Mucosa of descending colon (tissue), 3 donors: ENCODE data around the gene TMEM233. TPM values are rescaled to one million over a fixed set of nuclear protein-coding genes. Genes with fewer than 3 reads are reported as not detected.

Experiments used
- ATAC-seq: fragments of 200-7000 bp; cut with Tn5 transposase; one replicate; pipeline ENCODE4 v1.9.1; 2020; ENCODE audit warnings: mild to moderate bottlenecking, moderate library complexity
- DNase-seq, 3 donors: peaks; one replicate each; pipeline ENCODE4 v3.0.0-alpha.2; 2020
- H3K36me3 ChIP-seq: fragments of 200-600 bp; one replicate; pipeline ENCODE4 v1.8.0; 2021; ENCODE audit warnings: low read depth, mild to moderate bottlenecking
- H3K4me1 ChIP-seq: fragments of 200-600 bp; one replicate; pipeline ENCODE4 v1.8.0; 2021; ENCODE audit warnings: low read depth, mild to moderate bottlenecking
- H3K4me3 ChIP-seq: fragments of 200-600 bp; one replicate; pipeline ENCODE4 v1.8.0; 2021; ENCODE audit warnings: mild to moderate bottlenecking
- H3K9me3 ChIP-seq: fragments of 200-600 bp; one replicate; pipeline ENCODE4 v1.8.0; 2021; ENCODE audit warnings: mild to moderate bottlenecking
- intact Hi-C, 2 donors: fragments of 100-400 bp; cut with DNase I in 1 of 2; cut with micrococcal nuclease in 1 of 2; formaldehyde crosslinking; loops; one replicate each; pipeline versions ENCODE4 v1.11.0 to v1.11.1; 2022; cut with DNase I, micrococcal nuclease
- total RNA-seq, 3 donors: library from RNA; stranded (reverse); fragmentation: NEBNext Ultra II Directional in 2 of 3; extraction: Animal tissue kit (Norgen Biotek cat#: 25700) in 2 of 3; gene quantifications; one replicate each; pipeline versions ENCODE4 v1.2.1 to v1.2.4, GENCODE V29; 2021 to 2023
- TF ChIP-seq, protein P1 (sequence below): fragments of 200-600 bp; IDR thresholded peaks from one replicate; pipeline ENCODE4 v1.8.0; 2022; ENCODE audit warnings: antibody characterized with exemption, mild to moderate bottlenecking
- donor health status: DM: no; HTN: no; CAD: no; lungs with moderate emphysema.
- donor health status: DM: no; HTN: no; CAD: no.
- donor health status: DM: no; HTN: yes; CAD: no.

The TMEM233 gene
- total RNA-seq, 3 donors from 2014 or later = 0.27 to 0.63 TPM; not detected in 1

DNA sequence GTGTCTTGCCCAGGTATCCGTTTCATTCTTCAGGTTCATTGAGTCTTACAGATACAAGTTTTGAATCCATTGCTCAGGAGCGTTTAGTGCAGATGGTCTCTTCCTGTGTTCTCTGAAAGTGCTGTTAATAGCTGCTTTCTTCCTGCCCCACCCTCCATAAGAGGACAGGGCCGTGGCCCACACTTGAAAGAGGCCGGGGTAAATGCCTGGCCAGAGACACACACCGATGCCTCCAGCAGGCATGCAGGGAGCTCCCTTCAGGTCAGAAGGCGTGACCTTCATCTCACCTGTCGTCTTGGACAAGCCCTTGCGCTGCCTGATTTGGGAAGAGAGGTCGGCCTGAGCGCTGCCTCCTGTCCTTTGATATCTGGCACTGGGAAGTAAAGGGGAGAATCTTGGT, 85.9 kb downstream of the TMEM233 start:
- intact Hi-C loops = no loop called here
- H3K4me1 ChIP-seq = peaks cover 50% of the 10 kb centered on the region

DNA sequence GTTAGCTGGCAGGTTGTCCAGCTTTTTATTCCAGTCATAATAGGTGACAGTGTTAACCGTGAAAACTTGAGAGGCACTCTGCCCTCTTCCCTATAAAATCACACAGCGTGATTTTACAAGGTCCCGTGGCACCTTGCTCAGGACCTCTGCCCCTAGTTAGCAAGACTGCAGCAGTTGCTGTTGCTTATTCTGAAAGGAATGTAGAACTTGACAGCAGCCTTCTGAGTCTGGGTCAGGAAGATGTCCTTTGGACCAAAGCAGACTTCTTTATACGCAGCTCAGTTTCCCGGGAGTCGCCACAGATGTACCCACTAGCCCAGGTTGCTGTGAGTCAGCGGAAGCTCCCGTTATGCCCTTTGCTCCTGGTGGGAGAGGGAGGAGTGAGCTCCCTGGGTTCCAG, 87.5 kb downstream of the TMEM233 start:
- DNase-seq (no peak), ATAC-seq (peak; percentile 57)
- Histone ChIP-seq H3K9me3 (no peaks in the 10 kb centered on the region), H3K4me1 (peaks cover 50% of the 10 kb centered on the region), H3K36me3 (no peaks in the 10 kb centered on the region), H3K4me3 (no peak overlapping the region)
- intact Hi-C loops = no loop called here
- TF ChIP-seq, protein P1, sequence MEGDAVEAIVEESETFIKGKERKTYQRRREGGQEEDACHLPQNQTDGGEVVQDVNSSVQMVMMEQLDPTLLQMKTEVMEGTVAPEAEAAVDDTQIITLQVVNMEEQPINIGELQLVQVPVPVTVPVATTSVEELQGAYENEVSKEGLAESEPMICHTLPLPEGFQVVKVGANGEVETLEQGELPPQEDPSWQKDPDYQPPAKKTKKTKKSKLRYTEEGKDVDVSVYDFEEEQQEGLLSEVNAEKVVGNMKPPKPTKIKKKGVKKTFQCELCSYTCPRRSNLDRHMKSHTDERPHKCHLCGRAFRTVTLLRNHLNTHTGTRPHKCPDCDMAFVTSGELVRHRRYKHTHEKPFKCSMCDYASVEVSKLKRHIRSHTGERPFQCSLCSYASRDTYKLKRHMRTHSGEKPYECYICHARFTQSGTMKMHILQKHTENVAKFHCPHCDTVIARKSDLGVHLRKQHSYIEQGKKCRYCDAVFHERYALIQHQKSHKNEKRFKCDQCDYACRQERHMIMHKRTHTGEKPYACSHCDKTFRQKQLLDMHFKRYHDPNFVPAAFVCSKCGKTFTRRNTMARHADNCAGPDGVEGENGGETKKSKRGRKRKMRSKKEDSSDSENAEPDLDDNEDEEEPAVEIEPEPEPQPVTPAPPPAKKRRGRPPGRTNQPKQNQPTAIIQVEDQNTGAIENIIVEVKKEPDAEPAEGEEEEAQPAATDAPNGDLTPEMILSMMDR = no peak

More for the DNA sequence above, 85.9 kb downstream of the TMEM233 start:
- DNase-seq (peak in 1 of 3 donors; percentile 58), ATAC-seq (peak; percentile 49)
- Histone ChIP-seq H3K36me3 (no peaks in the 10 kb centered on the region), H3K9me3 (no peaks in the 10 kb centered on the region), H3K4me3 (no peak overlapping the region)
- TF ChIP-seq, protein P1 = no peak

DNA sequence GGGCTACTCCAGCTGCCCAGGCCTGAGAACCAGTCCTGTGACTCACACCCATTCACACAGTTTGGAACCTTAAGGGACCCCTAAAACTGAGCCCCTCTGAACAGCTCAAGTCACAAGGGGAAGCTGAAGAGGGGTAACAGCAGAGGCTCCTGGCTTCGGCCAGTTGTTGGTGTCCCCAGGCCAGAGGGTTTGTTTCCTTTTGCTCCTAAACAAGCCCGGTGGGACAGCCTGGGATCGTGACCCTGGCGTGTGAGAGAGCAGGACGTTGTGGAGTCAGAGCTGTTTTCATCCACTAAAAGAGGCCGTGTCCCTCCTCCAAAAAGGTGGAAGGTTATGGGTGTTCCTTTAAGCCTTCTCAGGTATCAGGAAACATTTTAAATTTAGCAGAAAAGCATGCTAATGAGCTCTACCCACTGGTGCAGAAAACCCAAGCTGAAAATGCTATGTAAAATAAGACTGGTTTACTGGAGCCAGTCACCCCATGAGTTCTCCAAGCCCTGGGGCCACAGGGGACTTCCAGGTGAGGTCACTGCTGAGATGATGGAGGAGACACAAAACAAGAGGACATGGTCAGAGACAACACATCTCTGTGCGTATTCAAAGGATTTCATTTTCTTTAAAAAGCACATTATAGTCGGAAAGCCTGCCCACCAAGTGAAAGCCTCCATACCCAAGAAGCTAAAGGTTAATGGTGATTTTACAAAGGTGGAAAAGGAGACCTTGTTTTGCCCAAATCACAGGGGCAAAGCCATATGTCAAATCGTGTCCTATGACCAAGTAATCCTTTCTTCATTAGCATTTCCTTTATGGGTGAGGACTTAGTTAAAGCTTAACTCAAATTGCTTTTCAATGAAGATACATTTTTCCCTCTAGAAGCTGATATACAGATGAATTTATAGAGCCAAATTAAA, 88.4 kb downstream of the TMEM233 start:
- intact Hi-C loops = no loop called here
- TF ChIP-seq, protein P1 = no peak
- Histone ChIP-seq H3K9me3 (no peaks in the 10 kb centered on the region), H3K4me3 (no peak overlapping the region), H3K36me3 (no peaks in the 10 kb centered on the region), H3K4me1 (peaks cover 50% of the 10 kb centered on the region)
- ATAC-seq (no peak), DNase-seq (no peak)

DNA sequence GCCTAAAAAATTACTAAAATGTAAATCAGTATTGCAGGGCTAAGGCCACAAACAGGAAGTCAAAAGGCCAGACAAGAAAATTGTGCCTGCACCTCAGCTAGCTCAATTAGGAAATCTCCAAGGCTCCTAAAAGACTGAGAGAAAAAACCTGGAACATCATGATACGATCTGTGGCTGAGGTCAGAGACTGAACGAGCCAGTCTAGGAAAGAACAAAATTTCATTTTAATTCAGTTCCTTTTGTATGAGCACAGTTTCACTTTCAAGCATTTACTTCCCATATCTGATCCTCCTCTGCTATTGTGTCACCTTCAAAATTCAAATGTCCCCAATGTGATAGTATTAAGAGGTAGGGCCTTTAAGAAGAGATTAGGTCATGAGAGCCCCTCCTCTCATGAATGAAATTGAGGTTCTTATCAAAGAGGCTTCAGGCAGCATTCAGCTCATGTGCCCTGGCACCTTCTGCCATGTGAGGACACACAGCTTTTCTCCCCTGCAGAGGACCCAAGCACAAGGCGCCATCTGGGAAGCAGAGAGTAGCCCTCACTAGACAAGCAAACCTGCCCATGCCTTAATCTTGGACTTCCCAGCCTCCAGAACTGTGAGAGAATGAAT, 89.2 kb downstream of the TMEM233 start:
- no peaks in the 10 kb centered on the region for H3K9me3 ChIP-seq
- ATAC-seq (no peak), DNase-seq (no peak)
- H3K4me3 ChIP-seq = no peak overlapping the region
- intact Hi-C loops = no loop called here
- no peaks in the 10 kb centered on the region for H3K36me3 ChIP-seq
- H3K4me1 ChIP-seq = peaks cover 54% of the 10 kb centered on the region
- TF ChIP-seq, protein P1 = no peak

DNA sequence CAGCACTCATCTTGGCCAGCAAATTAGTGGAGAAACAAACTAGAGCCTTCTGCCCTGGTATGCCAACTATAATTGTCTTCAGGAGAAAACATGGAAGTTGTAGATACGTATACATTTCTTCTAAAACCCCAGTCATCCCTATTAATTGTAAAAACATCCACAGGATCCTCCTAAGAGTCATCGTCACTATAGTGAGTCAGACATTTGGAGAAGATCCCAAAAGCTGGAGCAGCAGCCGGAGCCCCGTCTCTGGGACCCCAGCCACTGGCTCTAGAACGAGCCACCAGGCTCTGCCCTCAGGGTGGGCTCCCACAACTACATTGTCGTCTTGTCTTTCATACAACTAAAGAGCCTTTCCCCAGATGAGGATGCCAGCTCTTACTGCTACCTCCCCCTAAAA, 89.8 kb downstream of the TMEM233 start:
- Histone ChIP-seq H3K4me3 (no peak overlapping the region), H3K4me1 (peaks cover 60% of the 10 kb centered on the region), H3K9me3 (no peaks in the 10 kb centered on the region), H3K36me3 (no peaks in the 10 kb centered on the region)
- ATAC-seq (no peak), DNase-seq (no peak)
- TF ChIP-seq, protein P1 = no peak
- intact Hi-C loops = no loop called here
